ENCODE results near the gene UBE4B.
"Not testable (repeated sequence)": the region's sequence is repeated elsewhere in the genome, so short reads cannot be mapped to it uniquely, and the experiment has no call there.

UBE4B gene

GRCh38 chr1:10045480-10046355 is 13.0 kb downstream of the UBE4B start:
- DNase-seq, result no peak

- no peak for DNase-seq
These were observed 13.8 kb downstream of the UBE4B start for GRCh38 chr1:10046356-10047085.

- no peak for DNase-seq
These were observed 15.8 kb downstream of the UBE4B start for GRCh38 chr1:10048601-10049000.

GRCh38 chr1:10050611-10051010 is 17.9 kb downstream of the UBE4B start:
- no peak for DNase-seq

GRCh38 chr1:10051656-10052055 is 18.9 kb downstream of the UBE4B start:
- DNase-seq, result no peak

- DNase-seq, result no peak
These were observed 19.6 kb downstream of the UBE4B start for GRCh38 chr1:10052347-10052746.

- no peak for DNase-seq
These were observed 21.7 kb downstream of the UBE4B start for GRCh38 chr1:10054465-10054864.

- peak; percentile 17 for DNase-seq
These were observed 23.8 kb downstream of the UBE4B start for GRCh38 chr1:10056599-10056987.

GRCh38 chr1:10057343-10057742 is 24.6 kb downstream of the UBE4B start:
- no peak for DNase-seq

- DNase-seq, result no peak
These were observed 25.0 kb downstream of the UBE4B start for GRCh38 chr1:10057796-10058195.

- peak; percentile 53 for DNase-seq
These were observed 26.6 kb downstream of the UBE4B start for GRCh38 chr1:10059342-10059718.

- no peak for DNase-seq
These were observed 27.7 kb downstream of the UBE4B start for GRCh38 chr1:10060311-10061100.

- no peak for DNase-seq
These were observed 28.5 kb downstream of the UBE4B start for GRCh38 chr1:10061276-10061675.

GRCh38 chr1:10063878-10064277 is 31.1 kb downstream of the UBE4B start:
- DNase-seq, result no peak

GRCh38 chr1:10064416-10065343 is 31.9 kb downstream of the UBE4B start:
- no peak for DNase-seq

- DNase-seq, result no peak
These were observed 32.6 kb downstream of the UBE4B start for GRCh38 chr1:10065344-10065685.

GRCh38 chr1:10065760-10066159 is 33.0 kb downstream of the UBE4B start:
- DNase-seq, result no peak

GRCh38 chr1:10068605-10069294 is 36.0 kb downstream of the UBE4B start:
- no peak for DNase-seq

GRCh38 chr1:10070206-10070605 is 37.4 kb downstream of the UBE4B start:
- DNase-seq, result no peak

- no peak for DNase-seq
These were observed 38.9 kb downstream of the UBE4B start for GRCh38 chr1:10071640-10072039.

GRCh38 chr1:10073371-10073770 is 40.6 kb downstream of the UBE4B start:
- DNase-seq, result not testable (repeated sequence)
